ENCODE data around the gene HK1.

The HK1 gene

DNA sequence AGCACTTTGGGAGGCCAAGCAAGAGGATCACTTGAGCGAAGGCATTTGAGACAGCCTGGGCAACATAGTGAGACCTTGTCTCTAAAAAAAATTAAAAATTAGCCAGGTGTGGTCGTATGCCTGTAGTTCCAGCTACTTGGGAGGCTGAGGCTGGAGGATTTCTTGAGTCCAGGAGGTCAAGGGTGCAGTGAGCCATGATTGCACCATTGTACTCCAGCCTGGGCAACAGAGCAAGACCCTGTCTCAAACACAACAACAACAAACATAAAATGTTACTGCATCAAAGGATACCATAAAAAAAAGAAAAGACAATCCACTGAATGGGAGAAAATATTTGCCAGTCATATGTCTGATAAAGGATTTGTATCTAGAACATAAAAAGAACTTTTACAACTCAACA, 77.9 kb downstream of the HK1 start:
- no peak overlapping the region for H3K4me3 Mint-ChIP-seq
- peaks cover 12% of the 10 kb centered on the region for H3K4me1 Mint-ChIP-seq
- peaks cover 14% of the 10 kb centered on the region for H3K36me3 Mint-ChIP-seq (ENCODE audit: low read depth)
- H3K27me3 Mint-ChIP-seq (ENCODE audit: low read depth, poor library complexity): no peaks in the 10 kb centered on the region
- TF ChIP-seq, protein P1, sequence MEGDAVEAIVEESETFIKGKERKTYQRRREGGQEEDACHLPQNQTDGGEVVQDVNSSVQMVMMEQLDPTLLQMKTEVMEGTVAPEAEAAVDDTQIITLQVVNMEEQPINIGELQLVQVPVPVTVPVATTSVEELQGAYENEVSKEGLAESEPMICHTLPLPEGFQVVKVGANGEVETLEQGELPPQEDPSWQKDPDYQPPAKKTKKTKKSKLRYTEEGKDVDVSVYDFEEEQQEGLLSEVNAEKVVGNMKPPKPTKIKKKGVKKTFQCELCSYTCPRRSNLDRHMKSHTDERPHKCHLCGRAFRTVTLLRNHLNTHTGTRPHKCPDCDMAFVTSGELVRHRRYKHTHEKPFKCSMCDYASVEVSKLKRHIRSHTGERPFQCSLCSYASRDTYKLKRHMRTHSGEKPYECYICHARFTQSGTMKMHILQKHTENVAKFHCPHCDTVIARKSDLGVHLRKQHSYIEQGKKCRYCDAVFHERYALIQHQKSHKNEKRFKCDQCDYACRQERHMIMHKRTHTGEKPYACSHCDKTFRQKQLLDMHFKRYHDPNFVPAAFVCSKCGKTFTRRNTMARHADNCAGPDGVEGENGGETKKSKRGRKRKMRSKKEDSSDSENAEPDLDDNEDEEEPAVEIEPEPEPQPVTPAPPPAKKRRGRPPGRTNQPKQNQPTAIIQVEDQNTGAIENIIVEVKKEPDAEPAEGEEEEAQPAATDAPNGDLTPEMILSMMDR (IDR thresholded peaks at IDR 0.05): no peak
- H3K27ac Mint-ChIP-seq: no peak overlapping the region
- DNase-seq: no peak
- no peaks in the 10 kb centered on the region for H3K9me3 Mint-ChIP-seq

DNA sequence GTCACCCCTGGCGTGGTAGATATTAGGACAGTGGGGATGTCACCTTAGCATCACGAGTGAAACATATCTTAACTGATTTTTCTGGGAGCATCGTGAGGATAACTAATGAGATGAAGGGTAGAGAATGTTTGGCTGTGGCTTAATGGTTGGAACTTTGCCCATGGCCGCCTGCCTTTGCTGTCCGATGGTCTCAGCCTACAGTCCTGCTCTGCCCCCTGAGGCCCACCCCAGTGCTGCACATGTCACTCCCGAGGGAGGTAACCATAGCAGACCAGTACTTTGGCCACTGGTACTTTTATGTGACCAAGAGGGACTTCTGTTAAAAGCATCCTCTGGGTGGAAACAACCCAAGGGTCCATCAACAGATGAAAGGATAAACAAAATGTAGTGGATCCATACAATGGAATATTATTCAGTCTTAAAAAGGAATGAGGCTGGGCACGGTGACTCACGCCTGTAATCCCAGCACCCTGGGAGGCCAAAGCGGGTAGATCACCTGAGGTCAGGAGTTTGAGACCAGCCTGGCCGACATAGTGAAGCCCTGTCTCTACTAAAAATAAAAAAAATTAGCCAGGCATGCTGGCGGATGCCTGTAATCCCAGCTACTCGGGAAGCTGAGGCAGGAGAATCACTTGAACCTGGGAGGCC, 80.0 kb downstream of the HK1 start:
- TF ChIP-seq, protein P1 (IDR thresholded peaks at IDR 0.05): no peak
- Mint-ChIP-seq H3K36me3 (ENCODE audit: low read depth) (peaks cover 20% of the 10 kb centered on the region), H3K4me1 (peaks cover 17% of the 10 kb centered on the region), H3K4me3 (no peak overlapping the region), H3K9me3 (no peaks in the 10 kb centered on the region), H3K27me3 (ENCODE audit: low read depth, poor library complexity) (no peaks in the 10 kb centered on the region), H3K27ac (no peak overlapping the region)
- DNase-seq: no peak

DNA sequence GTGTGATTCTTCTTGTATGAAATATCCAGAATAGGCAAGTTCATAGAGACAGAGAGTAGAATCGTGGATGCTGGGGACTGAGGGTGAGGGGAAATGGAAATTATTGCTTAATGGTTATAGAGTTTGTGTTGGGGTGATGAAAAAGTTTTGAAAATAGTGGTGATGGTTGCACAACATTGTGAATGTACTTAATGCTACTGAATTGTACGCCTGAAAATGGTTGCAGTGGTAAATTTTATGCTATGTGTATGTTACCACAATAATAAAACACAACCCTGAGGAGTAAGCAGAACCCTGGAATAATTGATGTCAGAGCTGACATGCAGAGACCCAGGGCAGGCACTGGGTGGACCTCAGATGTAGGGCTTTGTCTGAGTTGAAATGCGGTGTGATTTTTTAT, 80.9 kb downstream of the HK1 start:
- Mint-ChIP-seq H3K4me3 (no peak overlapping the region), H3K9me3 (no peaks in the 10 kb centered on the region), H3K36me3 (ENCODE audit: low read depth) (peaks cover 17% of the 10 kb centered on the region), H3K4me1 (peaks cover 25% of the 10 kb centered on the region), H3K27ac (no peak overlapping the region), H3K27me3 (ENCODE audit: low read depth, poor library complexity) (no peaks in the 10 kb centered on the region)
- DNase-seq: no peak
- TF ChIP-seq, protein P1 (IDR thresholded peaks at IDR 0.05): no peak

DNA sequence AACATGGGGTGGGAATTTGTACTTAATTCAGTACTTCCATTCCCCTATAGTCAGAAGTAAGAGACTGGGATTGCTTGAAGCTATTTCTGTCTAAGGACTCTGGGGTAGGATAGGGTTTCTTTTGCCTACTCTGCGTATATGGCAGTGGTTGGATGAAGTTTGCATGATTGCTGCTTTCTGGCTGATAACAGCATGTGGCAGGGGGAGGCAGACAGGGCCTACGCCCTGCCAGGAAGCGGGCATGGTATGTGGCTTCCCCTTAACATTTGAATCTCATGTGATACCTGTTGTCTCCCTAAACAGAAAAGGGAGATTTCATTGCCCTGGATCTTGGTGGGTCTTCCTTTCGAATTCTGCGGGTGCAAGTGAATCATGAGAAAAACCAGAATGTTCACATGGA, 81.3 kb downstream of the HK1 start:
- TF ChIP-seq, protein P1 (IDR thresholded peaks at IDR 0.05): no peak
- Mint-ChIP-seq H3K27ac (no peak overlapping the region), H3K36me3 (ENCODE audit: low read depth) (peaks cover 12% of the 10 kb centered on the region), H3K9me3 (no peaks in the 10 kb centered on the region), H3K27me3 (ENCODE audit: low read depth, poor library complexity) (no peaks in the 10 kb centered on the region), H3K4me3 (no peak overlapping the region), H3K4me1 (peaks cover 30% of the 10 kb centered on the region)
- DNase-seq: no peak

DNA sequence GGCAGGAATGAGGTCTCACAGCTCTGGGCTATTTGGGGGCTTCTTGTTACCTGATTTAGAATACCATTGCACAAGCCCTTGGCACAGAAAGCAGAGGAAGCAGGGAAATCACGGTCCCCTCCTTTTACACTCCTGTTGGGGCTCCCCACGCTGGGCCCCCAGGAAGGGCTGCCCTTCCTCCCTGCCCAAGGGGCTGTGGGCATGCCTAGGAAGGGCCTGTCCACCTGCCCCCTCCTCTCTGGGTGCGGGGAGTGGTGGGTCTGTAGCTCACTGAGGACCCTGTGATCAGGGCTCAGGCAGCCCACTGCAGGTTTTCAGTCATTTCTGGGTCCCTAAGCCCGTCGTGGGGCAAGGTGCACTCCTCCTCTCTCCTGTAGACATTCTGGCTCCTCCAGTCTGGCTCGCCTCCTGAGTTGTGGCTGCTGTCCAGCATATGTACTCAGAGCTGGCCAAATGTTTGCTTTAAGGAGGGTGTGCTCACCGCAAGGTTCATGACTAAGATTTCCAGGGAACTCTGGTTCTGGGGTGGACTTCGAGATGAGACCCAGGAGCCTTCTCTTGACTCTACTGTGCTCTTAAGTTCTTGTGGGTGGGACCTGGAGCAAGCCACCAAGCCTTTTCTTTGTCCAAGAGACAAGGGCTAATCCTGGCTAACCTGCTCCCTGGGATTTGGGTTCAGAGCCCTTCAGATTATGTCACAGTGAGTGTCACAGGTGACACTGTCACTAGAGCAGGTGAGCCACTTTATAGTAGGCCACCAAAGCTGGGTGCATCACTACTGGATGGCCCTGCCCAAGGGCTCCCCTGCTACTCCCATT, 82.4 kb downstream of the HK1 start:
- TF ChIP-seq, protein P1 (IDR thresholded peaks at IDR 0.05): no peak
- Mint-ChIP-seq H3K9me3 (no peaks in the 10 kb centered on the region), H3K4me1 (peaks cover 36% of the 10 kb centered on the region), H3K36me3 (ENCODE audit: low read depth) (peaks cover 6% of the 10 kb centered on the region), H3K27ac (peak overlapping the region; percentile 57), H3K27me3 (ENCODE audit: low read depth, poor library complexity) (no peaks in the 10 kb centered on the region), H3K4me3 (no peak overlapping the region)
- no peak for DNase-seq

DNA sequence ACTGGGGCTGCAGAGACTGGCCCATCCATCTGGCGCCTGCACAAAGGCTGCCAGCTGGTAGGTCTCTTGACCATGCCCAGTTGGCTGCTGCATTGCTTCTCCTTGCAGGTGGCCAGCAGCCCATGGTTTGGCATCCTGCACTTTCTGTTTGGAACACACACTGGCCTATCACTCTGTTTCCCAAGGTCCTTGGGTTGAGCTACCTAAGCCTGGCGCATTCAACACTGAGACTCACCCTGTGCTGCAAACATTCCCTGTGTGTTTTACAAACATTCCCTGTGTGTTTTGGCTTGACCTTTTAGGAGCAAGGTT, 83.0 kb downstream of the HK1 start:
- Mint-ChIP-seq H3K4me3 (no peak overlapping the region), H3K27me3 (ENCODE audit: low read depth, poor library complexity) (no peaks in the 10 kb centered on the region), H3K9me3 (no peaks in the 10 kb centered on the region), H3K36me3 (ENCODE audit: low read depth) (peaks cover 6% of the 10 kb centered on the region), H3K4me1 (peaks cover 37% of the 10 kb centered on the region), H3K27ac (no peak overlapping the region)
- no peak for DNase-seq
- TF ChIP-seq, protein P1 (IDR thresholded peaks at IDR 0.05): no peak
